Gastroesophageal sphincter (tissue), 4 donors: Measurements from ENCODE around the gene MAP4K1. TPM values are rescaled to one million over a fixed set of nuclear protein-coding genes. Genes with fewer than 3 reads are reported as not detected.

Experiments used
- ATAC-seq: fragments of 150-250 bp; one replicate; pipeline ENCODE4 v1.9.1; 2016; ENCODE audit warnings: mild to moderate bottlenecking, moderate library complexity
- H3K27ac ChIP-seq, 4 donors: fragments of 200-600 bp; sonication (generic) in 3 of 4; 1 replicate in 3 of 4; 2 replicates in 1 of 4; pipeline ENCODE4 v1.5.1; 2016 to 2019
- H3K27me3 ChIP-seq: fragments of 200-600 bp; sonication (generic); one replicate; pipeline ENCODE4 v1.5.1; 2019
- H3K36me3 ChIP-seq, 2 donors: fragments of 200-600 bp; sonication (generic); one replicate each; pipeline ENCODE4 v1.5.1; 2019; ENCODE audit warnings: control low read depth in 1 of 2
- H3K4me1 ChIP-seq, 3 donors: fragments of 200-600 bp; sonication (generic); 1 replicate in 2 of 3; 2 replicates in 1 of 3; pipeline ENCODE4 v1.5.1; 2016 to 2019; ENCODE audit warnings: control low read depth in 2 of 3
- H3K4me3 ChIP-seq, 2 donors: fragments of 200-600 bp; sonication (generic); one replicate each; pipeline ENCODE4 v1.5.1; 2019; ENCODE audit warnings: mild to moderate bottlenecking in 1 of 2, moderate library complexity in 1 of 2
- H3K9me3 ChIP-seq, 3 donors: fragments of 200-600 bp; sonication (generic); one replicate each; pipeline ENCODE4 v1.5.1; 2017 to 2019; ENCODE audit warnings: control low read depth in 2 of 3
- CTCF ChIP-seq, 4 experiments: fragments of 200-600 bp in 2 of 4; fragments of 450-650 bp in 2 of 4; sonication (generic) in 1 of 4; IDR thresholded peaks; one replicate each; pipeline ENCODE4 v1.5.1; 2017 to 2019; ENCODE audit warnings: antibody characterized with exemption in 4 of 4, mild to moderate bottlenecking in 2 of 4, moderate library complexity in 2 of 4
- EP300 ChIP-seq: sonication (generic); formaldehyde crosslinking; IDR thresholded peaks from one replicate; pipeline ENCODE4 v1.6.1; 2017; ENCODE audit warnings: antibody characterized with exemption, mild to moderate bottlenecking
- POLR2A ChIP-seq, 2 donors: fragments of 450-650 bp; IDR thresholded peaks; one replicate each; pipeline ENCODE4 v1.6.1; 2017; ENCODE audit warnings: antibody characterized with exemption in 2 of 2, mild to moderate bottlenecking in 2 of 2, moderate library complexity in 1 of 2
- POLR2AphosphoS5 ChIP-seq: sonication (generic); formaldehyde crosslinking; IDR thresholded peaks from one replicate; pipeline ENCODE4 v1.6.1; 2017; ENCODE audit warnings: antibody characterized with exemption
- WGBS, 2 donors: methylation state at CpG; one replicate each; pipeline ENCODE4 v1.1.5; 2018; ENCODE audit warnings: low coverage in 1 of 2; 5-methylcytosine and 5-hydroxymethylcytosine counted together
- total RNA-seq, 4 donors: library from RNA; depleted of rRNA; stranded (reverse); fragments of >200 nt; gene quantifications; one replicate each; pipeline ENCODE4 v1.1.0, GENCODE V29; 2016

Gene MAP4K1
- total RNA-seq, 4 donors from 2014 or later = 0.62 to 16.1 (median 3.1) TPM

- TF ChIP-seq POLR2AphosphoS5 = no peak
- TF ChIP-seq EP300 = no peak
- no peak for TF ChIP-seq POLR2A (IDR thresholded peaks at IDR 0.05)
- TF ChIP-seq CTCF (IDR thresholded peaks at IDR 0.05) = no peak
- peak overlapping the region in 1 of 4 donors; percentile 2 for H3K27ac ChIP-seq
- no peak overlapping the region for H3K4me3 ChIP-seq
- H3K4me1 ChIP-seq = peaks cover 0 to 16% (median 0%) of the 10 kb centered on the region in 3 donors
- WGBS, 2 donors = 15 to 18% methylated on average over 3 of the region's 3 CpGs
- H3K36me3 ChIP-seq = peaks cover 0 to 12% of the 10 kb centered on the region in 2 donors
- ATAC-seq = no peak
- H3K27me3 ChIP-seq = no peaks in the 10 kb centered on the region
- peaks cover 0 to 21% (median 0%) of the 10 kb centered on the region in 3 donors for H3K9me3 ChIP-seq
These were observed 79.4 kb downstream of the MAP4K1 start for GRCh38 chr19:38538386-38538785.

Other genes with a start within 250 kb of the MAP4K1 start
- 100 to 1,000 TPM; 161 to 208 (median 171) TPM for gene PSMD8, start 243.4 kb downstream of the MAP4K1 start, total RNA-seq
- gene GGN, start 229.9 kb downstream of the MAP4K1 start, total RNA-seq = under 1 TPM in 1 of 4 donors, not detected in 3; 0.12 TPM
- under 1 TPM; 0.05 to 0.81 (median 0.33) TPM for gene SPRED3, start 229.3 kb downstream of the MAP4K1 start, total RNA-seq
- gene FAM98C, start 214.9 kb downstream of the MAP4K1 start, total RNA-seq = 10 to 100 TPM in 2 of 4 donors, 1 to 10 TPM in 2; 8.7 to 27.1 (median 15.9) TPM
- gene RASGRP4, start 191.7 kb downstream of the MAP4K1 start, total RNA-seq = 1 to 10 TPM; 1.2 to 4.7 (median 4.0) TPM
- gene RYR1, start 184.3 kb downstream of the MAP4K1 start, total RNA-seq = 1 to 10 TPM in 3 of 4 donors, under 1 TPM in 1; 0.82 to 1.6 (median 1.5) TPM
- gene EIF3K, start 1.2 kb upstream of the MAP4K1 start, total RNA-seq = 100 to 1,000 TPM; 392 to 489 (median 414) TPM
- 100 to 1,000 TPM; 337 to 938 (median 507) TPM for gene ACTN4, start 29.7 kb upstream of the MAP4K1 start, total RNA-seq
- gene CAPN12, start 126.5 kb upstream of the MAP4K1 start, total RNA-seq = 1 to 10 TPM in 2 of 4 donors, under 1 TPM in 1, not detected in 1; 0.93 to 2.2 (median 1.1) TPM
- gene LGALS7, start 155.6 kb upstream of the MAP4K1 start, total RNA-seq = 10 to 100 TPM in 1 of 4 donors, not detected in 3; 25.8 TPM
- gene LGALS7B, start 171.2 kb upstream of the MAP4K1 start, total RNA-seq = 10 to 100 TPM in 1 of 4 donors, 1 to 10 TPM in 2, not detected in 1; 2.1 to 58.4 (median 9.8) TPM
- 1 to 10 TPM in 2 of 4 donors, under 1 TPM in 1, not detected in 1; 0.27 to 1.6 (median 1.1) TPM for gene LGALS4, start 195.0 kb upstream of the MAP4K1 start, total RNA-seq
- 100 to 1,000 TPM in 2 of 4 donors, 10 to 100 TPM in 2; 88.3 to 162 (median 110) TPM for gene ECH1, start 213.8 kb upstream of the MAP4K1 start, total RNA-seq
- 100 to 1,000 TPM; 173 to 180 (median 174) TPM for gene HNRNPL, start 232.0 kb upstream of the MAP4K1 start, total RNA-seq